IMR-90 (cell line): ENCODE data around the gene STIM1. TPM values are rescaled to one million over a fixed set of nuclear protein-coding genes. Genes with fewer than 3 reads are reported as not detected.
A peak's percentile ranks its signal among the peaks of the same experiment; 100 is the strongest.

Source experiments
- ATAC-seq: fragments of 200-7000 bp; cut with Tn5 transposase; 2 replicates; pipeline ENCODE4 v1.9.1; 2020; ENCODE audit warnings: low read depth, mild to moderate bottlenecking, moderate library complexity
- BruUV-seq: library from RNA; stranded (reverse); fragments of 400-500 nt; replicated peaks from 2 replicates; lab custom pipeline; 2021; lab: Mats Ljungman, UMichigan
- CTCF ChIA-PET: fragments of 300-600 bp; formaldehyde crosslinking; extraction: SDS; loops from one replicate; lab custom pipeline; 2021; ENCODE audit warnings: antibody characterized with exemption; lab: Yijun Ruan, JAX
- POLR2A ChIA-PET: fragments of 300-600 bp; sonication (Branson Sonifier 250); formaldehyde crosslinking; loops from one replicate; lab custom pipeline; 2022; ENCODE audit warnings: antibody characterized with exemption; ENCODE audit not compliant: unreplicated experiment; lab: Charles Lee
- DNase-seq: peaks from one replicate; pipeline ENCODE4 v3.0.0; 2013
- H2AFZ ChIP-seq: replicated peaks from 2 replicates; pipeline ENCODE3; 2013; ENCODE audit warnings: low read length, mild to moderate bottlenecking; ENCODE audit not compliant: poor library complexity
- H2AK5ac ChIP-seq: 2 replicates; pipeline ENCODE4 v1.6.1; 2013; ENCODE audit warnings: low read depth, low read length, inconsistent platforms
- H2AK9ac ChIP-seq: replicated peaks from 2 replicates; pipeline ENCODE3; 2013; ENCODE audit warnings: mild to moderate bottlenecking, low read depth, low read length, moderate library complexity; ENCODE audit not compliant: poor library complexity
- H2BK120ac ChIP-seq: 2 replicates; pipeline ENCODE4 v1.6.1; 2013; ENCODE audit warnings: low read depth, low read length, inconsistent platforms
- H2BK15ac ChIP-seq: 3 replicates; pipeline ENCODE4 v1.6.1; 2013; ENCODE audit warnings: low read depth, low read length, inconsistent platforms
- H2BK20ac ChIP-seq: 2 replicates; pipeline ENCODE4 v1.6.1; 2013; ENCODE audit warnings: low read depth, mild to moderate bottlenecking, inconsistent platforms, low read length, moderate library complexity
- H2BK5ac ChIP-seq: 2 replicates; pipeline ENCODE4 v1.6.1; 2013; ENCODE audit warnings: mild to moderate bottlenecking, low read depth, low read length, inconsistent platforms; ENCODE audit not compliant: poor library complexity, severe bottlenecking
- H3K14ac ChIP-seq: replicated peaks from 2 replicates; pipeline ENCODE4 v1.6.1; 2013; ENCODE audit warnings: low read depth, low read length, inconsistent platforms
- H3K18ac ChIP-seq: 2 replicates; pipeline ENCODE4 v1.6.1; 2013; ENCODE audit warnings: low read depth, low read length, control low read depth
- H3K23ac ChIP-seq: 2 replicates; pipeline ENCODE4 v1.6.1; 2013; ENCODE audit warnings: low read depth, low read length, inconsistent platforms
- H3K27ac ChIP-seq: 2 replicates; pipeline ENCODE4 v1.5.1; 2013; ENCODE audit warnings: mild to moderate bottlenecking, control low read depth, low read length; ENCODE audit not compliant: insufficient read depth
- H3K27me3 ChIP-seq: 2 replicates; pipeline ENCODE4 v1.6.1; 2013; ENCODE audit warnings: low read length; ENCODE audit not compliant: control insufficient read depth, insufficient read depth
- H3K36me3 ChIP-seq: 2 replicates; pipeline ENCODE4 v1.6.1; 2013; ENCODE audit warnings: low read length, mixed read lengths; ENCODE audit not compliant: control insufficient read depth, insufficient read depth
- H3K4ac ChIP-seq: 2 replicates; pipeline ENCODE4 v1.6.1; 2013; ENCODE audit warnings: low read depth, low read length, inconsistent platforms
- H3K4me1 ChIP-seq: 2 replicates; pipeline ENCODE4 v1.6.1; 2013; ENCODE audit warnings: low read length, mixed read lengths; ENCODE audit not compliant: control insufficient read depth, insufficient read depth
- H3K4me2 ChIP-seq: 2 replicates; pipeline ENCODE4 v1.6.1; 2013; ENCODE audit warnings: low read depth, mild to moderate bottlenecking, control low read depth, low read length, moderate library complexity
- H3K4me3 ChIP-seq: 2 replicates; pipeline ENCODE4 v1.5.1; 2013; ENCODE audit warnings: low read depth, mild to moderate bottlenecking, control low read depth, low read length, moderate library complexity; ENCODE audit not compliant: insufficient read depth
- H3K56ac ChIP-seq: 2 replicates; pipeline ENCODE4 v1.6.1; 2013; ENCODE audit warnings: low read length, inconsistent platforms; ENCODE audit not compliant: insufficient read depth; ENCODE audit errors: extremely low read depth
- H3K79me1 ChIP-seq, 2 experiments: 2 replicates each; pipeline ENCODE4 v1.6.1; 2013; ENCODE audit warnings: low read length in 2 of 2, inconsistent platforms in 1 of 2, low read depth in 1 of 2
- H3K9ac ChIP-seq: 2 replicates; pipeline ENCODE4 v1.6.1; 2013; ENCODE audit warnings: low read depth, low read length, control low read depth
- H3K9me1 ChIP-seq: 2 replicates; pipeline ENCODE4 v1.6.1; 2013; ENCODE audit warnings: low read length, inconsistent platforms; ENCODE audit not compliant: insufficient read depth
- H3K9me3 ChIP-seq: 2 replicates; pipeline ENCODE4 v1.6.1; 2013; ENCODE audit warnings: low read length; ENCODE audit not compliant: control insufficient read depth, insufficient read depth
- H4K20me1 ChIP-seq: 2 replicates; pipeline ENCODE4 v1.6.1; 2013; ENCODE audit warnings: low read length, inconsistent platforms; ENCODE audit not compliant: insufficient read depth
- H4K5ac ChIP-seq: 2 replicates; pipeline ENCODE4 v1.6.1; 2013; ENCODE audit warnings: mild to moderate bottlenecking, low read depth, low read length, control low read depth
- H4K8ac ChIP-seq, 2 experiments: 2 replicates each; pipeline ENCODE4 v1.6.1; 2013; ENCODE audit warnings: low read depth in 2 of 2, low read length in 2 of 2, control low read depth in 1 of 2, inconsistent platforms in 1 of 2
- H4K91ac ChIP-seq: 2 replicates; pipeline ENCODE4 v1.6.1; 2013; ENCODE audit warnings: low read depth, low read length, inconsistent platforms; ENCODE audit not compliant: insufficient read depth
- CEBPB ChIP-seq: IDR thresholded peaks from 2 replicates; pipeline ENCODE4 v1.6.1; 2012; ENCODE audit warnings: low read depth, low read length, improper control_type of control experiment
- CHD1 ChIP-seq: IDR thresholded peaks from 2 replicates; pipeline ENCODE4 v1.6.1; 2012; ENCODE audit warnings: low read depth, low read length, improper control_type of control experiment
- FOS ChIP-seq: fragments of 150-350 bp; IDR thresholded peaks from 2 replicates; pipeline ENCODE4 v1.6.1; 2016; ENCODE audit warnings: low read depth, low read length
- MAFK ChIP-seq: IDR thresholded peaks from 2 replicates; pipeline ENCODE4 v1.6.1; 2012; ENCODE audit warnings: low read depth, low read length, improper control_type of control experiment
- MXI1 ChIP-seq: IDR thresholded peaks from 2 replicates; pipeline ENCODE4 v1.6.1; 2012; ENCODE audit warnings: low read depth, mild to moderate bottlenecking, low read length, moderate library complexity, borderline replicate concordance
- POLR2A ChIP-seq: IDR thresholded peaks from 2 replicates; pipeline ENCODE4 v1.6.1; 2012; ENCODE audit warnings: mild to moderate bottlenecking, low read depth, low read length
- RCOR1 ChIP-seq: IDR thresholded peaks from 2 replicates; pipeline ENCODE4 v1.6.1; 2012; ENCODE audit warnings: mild to moderate bottlenecking, low read length, improper control_type of control experiment; ENCODE audit not compliant: insufficient replicate concordance
- whole genome bisulfite sequencing, 2 experiments: methylation state at CpG; one replicate each; pipeline versions ENCODE4 v1.1.5 to v1.1.7; 2013; ENCODE audit warnings: missing lambda C conversion rate in 2 of 2; ENCODE audit not compliant: insufficient read length in 1 of 2; ENCODE audit errors: extremely low coverage in 2 of 2; 5-methylcytosine and 5-hydroxymethylcytosine counted together
- dilution Hi-C: fragments of 300-500 bp; cut with HindIII; formaldehyde crosslinking; loops from one replicate; pipeline ENCODE4 v1.14.3; 2018; ENCODE audit warnings: low sequenced_read_pairs; ENCODE audit not compliant: unreplicated experiment
- in situ Hi-C: fragments of 300-500 bp; cut with MboI; formaldehyde crosslinking; loops from 3 replicates; pipeline ENCODE4 v1.14.3; 2019; ENCODE audit warnings: low sequenced_read_pairs, inconsistent platforms, mixed read lengths
- intact Hi-C: fragments of 100-400 bp; cut with micrococcal nuclease; formaldehyde crosslinking; loops from 2 replicates; pipeline ENCODE4 v1.10.0; 2022
- polyA plus RNA-seq, 3 experiments: library from polyadenylated mRNA; depleted of rRNA; stranded (reverse); fragments of >200 nt; gene quantifications; 2 replicates each; pipeline ENCODE4 v1.2.3, GENCODE V29; 2012; ENCODE audit warnings: low replicate concordance in 1 of 3
- total RNA-seq: library from RNA; depleted of rRNA; stranded (reverse); fragments of >200 nt; gene quantifications from 2 replicates; pipeline ENCODE4 v1.2.3, GENCODE V29; 2012
- TF ChIP-seq, protein P1 (sequence below): fragments of 150-350 bp; IDR thresholded peaks from 2 replicates; pipeline ENCODE4 v1.6.1; 2017; ENCODE audit warnings: mild to moderate bottlenecking, antibody characterized with exemption, low read length, low read depth

STIM1 gene
- total and polyA plus RNA-seq, 2 of the 4 experiments (the other 2 are of a cell fraction), result 17.9 to 23.0 TPM

- dilution Hi-C loops (no loop called here), intact Hi-C loops (no loop called here), in situ Hi-C loops (no loop called here)
- Histone ChIP-seq H3K56ac (no peak overlapping the region), H3K4ac (no peak overlapping the region), H4K8ac (no peak overlapping the region), H3K27ac (no peak overlapping the region), H2AFZ (no peak overlapping the region), H2BK5ac (no peak overlapping the region), H3K9me3 (no peaks in the 10 kb centered on the region), H3K18ac (no peak overlapping the region), H2BK20ac (no peak overlapping the region), H3K4me3 (no peak overlapping the region), H2AK5ac (no peak overlapping the region), H3K36me3 (no peaks in the 10 kb centered on the region), H4K5ac (no peak overlapping the region), H3K79me1 (peaks cover 3 to 4% of the 10 kb centered on the region in 2 experiments; a peak in 3 of 4 replicates), H3K4me1 (peaks cover 5% of the 10 kb centered on the region; the same call in 1 of the 2 replicates), H3K9me1 (0 out of 2 replicates have a peak, but pooled peaks cover 3% of the 10 kb centered on the region), H3K9ac (no peak overlapping the region), H3K27me3 (no peaks in the 10 kb centered on the region), H3K4me2 (no peak overlapping the region), H3K14ac (no peak overlapping the region), H2AK9ac (no peak overlapping the region), H4K91ac (no peak overlapping the region), H3K23ac (no peak overlapping the region), H2BK15ac (no peak overlapping the region), H2BK120ac (no peak overlapping the region), H4K20me1 (no peaks in the 10 kb centered on the region)
- ATAC-seq (peak; percentile 50), DNase-seq (peak; percentile 10)
- ChIA-PET CTCF (interaction anchor here (0.8 kb wide), 1 partner anchor 18 kb away, joined by 3 read pairs; no protein-coding TSS in a partner anchor), POLR2A (interaction anchor here (0.5 kb wide), 1 partner anchor 48 kb away, joined by 3 read pairs; no protein-coding TSS in a partner anchor)
- BruUV-seq, result no TSS peak
- TF ChIP-seq CHD1, result no peak
- TF ChIP-seq POLR2A, result no peak
- TF ChIP-seq RCOR1, result no peak
- TF ChIP-seq, protein P1, sequence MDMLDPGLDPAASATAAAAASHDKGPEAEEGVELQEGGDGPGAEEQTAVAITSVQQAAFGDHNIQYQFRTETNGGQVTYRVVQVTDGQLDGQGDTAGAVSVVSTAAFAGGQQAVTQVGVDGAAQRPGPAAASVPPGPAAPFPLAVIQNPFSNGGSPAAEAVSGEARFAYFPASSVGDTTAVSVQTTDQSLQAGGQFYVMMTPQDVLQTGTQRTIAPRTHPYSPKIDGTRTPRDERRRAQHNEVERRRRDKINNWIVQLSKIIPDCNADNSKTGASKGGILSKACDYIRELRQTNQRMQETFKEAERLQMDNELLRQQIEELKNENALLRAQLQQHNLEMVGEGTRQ, result no peak
- no peak for TF ChIP-seq MAFK
- no peak for TF ChIP-seq CEBPB
- no peak for TF ChIP-seq FOS
- no peak for TF ChIP-seq MXI1
- no CpG with 5 or more reads among the region's 2 CpGs for WGBS, 2 experiments
Measured at GRCh38 chr11:4025967-4026324, 170.5 kb downstream of the STIM1 start.
